Stimulated activated effector memory CD8-positive, alpha-beta T cell treated with anti-CD3 and anti-CD28 coated beads, Interleukin-12 subunit alpha, Interleukin-12 subunit beta, amount 100 ng/mL, for 72 hours (primary cell): Measurements from ENCODE around the gene UBAC2.
"Not testable (repeated sequence)": the region's sequence is repeated elsewhere in the genome, so short reads cannot be mapped to it uniquely, and the experiment has no call there.

Experiments used
- ATAC-seq: fragments of 150-1000 bp; cut with Tn5 transposase; 2 replicates; pipeline ENCODE4 v1.10.0; 2021
- DNase-seq, 2 donors: peaks; one replicate each; pipeline ENCODE4 v3.0.0; 2021 to 2022; ENCODE audit warnings: low spot score in 2 of 2
- H3K27ac Mint-ChIP-seq: one replicate; pipeline ENCODE4 v1.8.0; 2022; ENCODE audit warnings: mild to moderate bottlenecking, mixed read lengths
- H3K36me3 Mint-ChIP-seq: one replicate; pipeline ENCODE4 v1.8.0; 2022; ENCODE audit warnings: mild to moderate bottlenecking, mixed read lengths
- H3K4me1 Mint-ChIP-seq: one replicate; pipeline ENCODE4 v1.8.0; 2022; ENCODE audit warnings: mixed read lengths
- H3K4me3 Mint-ChIP-seq: one replicate; pipeline ENCODE4 v1.8.0; 2022; ENCODE audit warnings: mild to moderate bottlenecking, mixed read lengths
- H3K9me3 Mint-ChIP-seq: one replicate; pipeline ENCODE4 v1.8.0; 2022; ENCODE audit warnings: mixed read lengths

The UBAC2 gene

GRCh38 chr13:99410646-99411475 lies 210.2 kb downstream of the UBAC2 start:
- not testable (repeated sequence) for DNase-seq, ATAC-seq, H3K36me3 Mint-ChIP-seq, H3K27ac Mint-ChIP-seq, H3K9me3 Mint-ChIP-seq, H3K4me3 Mint-ChIP-seq
- peaks cover 14% of the 10 kb centered on the region for H3K4me1 Mint-ChIP-seq

GRCh38 chr13:99412856-99413255 lies 212.2 kb downstream of the UBAC2 start:
- H3K27ac Mint-ChIP-seq, result no peak overlapping the region
- H3K9me3 Mint-ChIP-seq, result peaks cover 5% of the 10 kb centered on the region
- no peak overlapping the region for H3K4me3 Mint-ChIP-seq
- peaks cover 18% of the 10 kb centered on the region for H3K4me1 Mint-ChIP-seq
- no peak for DNase-seq
- H3K36me3 Mint-ChIP-seq, result no peaks in the 10 kb centered on the region
- no peak for ATAC-seq

- Mint-ChIP-seq H3K36me3 (no peaks in the 10 kb centered on the region), H3K27ac (no peak overlapping the region), H3K9me3 (peaks cover 5% of the 10 kb centered on the region), H3K4me1 (peaks cover 18% of the 10 kb centered on the region), H3K4me3 (no peak overlapping the region)
- DNase-seq (no peak), ATAC-seq (no peak)
These were observed 213.7 kb downstream of the UBAC2 start for GRCh38 chr13:99414048-99414995.

GRCh38 chr13:99415014-99415650 lies 214.5 kb downstream of the UBAC2 start:
- Mint-ChIP-seq H3K36me3 (no peaks in the 10 kb centered on the region), H3K4me3 (no peak overlapping the region), H3K27ac (no peak overlapping the region), H3K4me1 (peaks cover 20% of the 10 kb centered on the region), H3K9me3 (peaks cover 5% of the 10 kb centered on the region)
- DNase-seq (no peak), ATAC-seq (no peak)

- Mint-ChIP-seq H3K27ac (no peak overlapping the region), H3K36me3 (peaks cover 3% of the 10 kb centered on the region), H3K4me1 (peaks cover 28% of the 10 kb centered on the region), H3K4me3 (no peak overlapping the region), H3K9me3 (peaks cover 5% of the 10 kb centered on the region)
- peak; percentile 56 for ATAC-seq
- no peak for DNase-seq
These were observed 215.2 kb downstream of the UBAC2 start for GRCh38 chr13:99415851-99416331.

GRCh38 chr13:99416411-99417121 lies 215.9 kb downstream of the UBAC2 start:
- DNase-seq (no peak), ATAC-seq (no peak)
- H3K36me3 Mint-ChIP-seq, result peaks cover 5% of the 10 kb centered on the region
- H3K4me1 Mint-ChIP-seq, result peaks cover 34% of the 10 kb centered on the region
- peaks cover 5% of the 10 kb centered on the region for H3K9me3 Mint-ChIP-seq
- no peak overlapping the region for H3K4me3 Mint-ChIP-seq
- H3K27ac Mint-ChIP-seq, result no peak overlapping the region

- no peak overlapping the region for H3K27ac Mint-ChIP-seq
- H3K36me3 Mint-ChIP-seq, result peaks cover 5% of the 10 kb centered on the region
- DNase-seq (no peak), ATAC-seq (no peak)
- no peak overlapping the region for H3K4me3 Mint-ChIP-seq
- peaks cover 38% of the 10 kb centered on the region for H3K4me1 Mint-ChIP-seq
- H3K9me3 Mint-ChIP-seq, result no peaks in the 10 kb centered on the region
These were observed 216.8 kb downstream of the UBAC2 start for GRCh38 chr13:99417201-99418102.

- no peak for ATAC-seq
- H3K27ac Mint-ChIP-seq, result no peak overlapping the region
- H3K4me3 Mint-ChIP-seq, result no peak overlapping the region
- no peak for DNase-seq
- peaks cover 41% of the 10 kb centered on the region for H3K4me1 Mint-ChIP-seq
- H3K9me3 Mint-ChIP-seq, result no peaks in the 10 kb centered on the region
- H3K36me3 Mint-ChIP-seq, result peaks cover 5% of the 10 kb centered on the region
These were observed 217.6 kb downstream of the UBAC2 start for GRCh38 chr13:99418103-99418842.

GRCh38 chr13:99418843-99419140 lies 218.1 kb downstream of the UBAC2 start:
- Mint-ChIP-seq H3K36me3 (peaks cover 5% of the 10 kb centered on the region), H3K9me3 (no peaks in the 10 kb centered on the region), H3K4me3 (no peak overlapping the region), H3K4me1 (peaks cover 41% of the 10 kb centered on the region), H3K27ac (no peak overlapping the region)
- ATAC-seq (no peak), DNase-seq (no peak)

GRCh38 chr13:99419591-99420243 lies 219.1 kb downstream of the UBAC2 start:
- Mint-ChIP-seq H3K27ac (peak overlapping the region; percentile 76), H3K9me3 (no peaks in the 10 kb centered on the region), H3K4me1 (peaks cover 41% of the 10 kb centered on the region), H3K4me3 (peak overlapping the region; percentile 50), H3K36me3 (peaks cover 5% of the 10 kb centered on the region)
- DNase-seq (no peak), ATAC-seq (no peak)

- Mint-ChIP-seq H3K4me3 (peak overlapping the region; percentile 50), H3K27ac (peak overlapping the region; percentile 76)
- no peak for DNase-seq
These were observed 220.6 kb downstream of the UBAC2 start for GRCh38 chr13:99421271-99421670.

GRCh38 chr13:99421758-99422585 lies 221.3 kb downstream of the UBAC2 start:
- Mint-ChIP-seq H3K4me3 (peak overlapping the region; percentile 50), H3K9me3 (no peaks in the 10 kb centered on the region), H3K4me1 (peaks cover 53% of the 10 kb centered on the region), H3K27ac (peak overlapping the region; percentile 29), H3K36me3 (peaks cover 5% of the 10 kb centered on the region)
- peak; percentile 77 for ATAC-seq
- DNase-seq, result no peak

More at GRCh38 chr13:99421271-99421670, 220.6 kb downstream of the UBAC2 start:
- Mint-ChIP-seq H3K9me3 (no peaks in the 10 kb centered on the region), H3K36me3 (peaks cover 5% of the 10 kb centered on the region), H3K4me1 (peaks cover 49% of the 10 kb centered on the region)
- no peak for ATAC-seq
